ENCODE results near the gene FAM111A. TPM values are rescaled to one million over a fixed set of nuclear protein-coding genes. Genes with fewer than 3 reads are reported as not detected.
A peak's percentile ranks its signal among the peaks of the same experiment; 100 is the strongest.

Gene FAM111A
- total and polyA plus RNA-seq, 9 of the 15 experiments (the other 6 are each of a cell fraction or from before 2014, with no cell fraction given) = 14.8 to 30.6 (median 20.1) TPM

- TF ChIP-seq, protein P1, sequence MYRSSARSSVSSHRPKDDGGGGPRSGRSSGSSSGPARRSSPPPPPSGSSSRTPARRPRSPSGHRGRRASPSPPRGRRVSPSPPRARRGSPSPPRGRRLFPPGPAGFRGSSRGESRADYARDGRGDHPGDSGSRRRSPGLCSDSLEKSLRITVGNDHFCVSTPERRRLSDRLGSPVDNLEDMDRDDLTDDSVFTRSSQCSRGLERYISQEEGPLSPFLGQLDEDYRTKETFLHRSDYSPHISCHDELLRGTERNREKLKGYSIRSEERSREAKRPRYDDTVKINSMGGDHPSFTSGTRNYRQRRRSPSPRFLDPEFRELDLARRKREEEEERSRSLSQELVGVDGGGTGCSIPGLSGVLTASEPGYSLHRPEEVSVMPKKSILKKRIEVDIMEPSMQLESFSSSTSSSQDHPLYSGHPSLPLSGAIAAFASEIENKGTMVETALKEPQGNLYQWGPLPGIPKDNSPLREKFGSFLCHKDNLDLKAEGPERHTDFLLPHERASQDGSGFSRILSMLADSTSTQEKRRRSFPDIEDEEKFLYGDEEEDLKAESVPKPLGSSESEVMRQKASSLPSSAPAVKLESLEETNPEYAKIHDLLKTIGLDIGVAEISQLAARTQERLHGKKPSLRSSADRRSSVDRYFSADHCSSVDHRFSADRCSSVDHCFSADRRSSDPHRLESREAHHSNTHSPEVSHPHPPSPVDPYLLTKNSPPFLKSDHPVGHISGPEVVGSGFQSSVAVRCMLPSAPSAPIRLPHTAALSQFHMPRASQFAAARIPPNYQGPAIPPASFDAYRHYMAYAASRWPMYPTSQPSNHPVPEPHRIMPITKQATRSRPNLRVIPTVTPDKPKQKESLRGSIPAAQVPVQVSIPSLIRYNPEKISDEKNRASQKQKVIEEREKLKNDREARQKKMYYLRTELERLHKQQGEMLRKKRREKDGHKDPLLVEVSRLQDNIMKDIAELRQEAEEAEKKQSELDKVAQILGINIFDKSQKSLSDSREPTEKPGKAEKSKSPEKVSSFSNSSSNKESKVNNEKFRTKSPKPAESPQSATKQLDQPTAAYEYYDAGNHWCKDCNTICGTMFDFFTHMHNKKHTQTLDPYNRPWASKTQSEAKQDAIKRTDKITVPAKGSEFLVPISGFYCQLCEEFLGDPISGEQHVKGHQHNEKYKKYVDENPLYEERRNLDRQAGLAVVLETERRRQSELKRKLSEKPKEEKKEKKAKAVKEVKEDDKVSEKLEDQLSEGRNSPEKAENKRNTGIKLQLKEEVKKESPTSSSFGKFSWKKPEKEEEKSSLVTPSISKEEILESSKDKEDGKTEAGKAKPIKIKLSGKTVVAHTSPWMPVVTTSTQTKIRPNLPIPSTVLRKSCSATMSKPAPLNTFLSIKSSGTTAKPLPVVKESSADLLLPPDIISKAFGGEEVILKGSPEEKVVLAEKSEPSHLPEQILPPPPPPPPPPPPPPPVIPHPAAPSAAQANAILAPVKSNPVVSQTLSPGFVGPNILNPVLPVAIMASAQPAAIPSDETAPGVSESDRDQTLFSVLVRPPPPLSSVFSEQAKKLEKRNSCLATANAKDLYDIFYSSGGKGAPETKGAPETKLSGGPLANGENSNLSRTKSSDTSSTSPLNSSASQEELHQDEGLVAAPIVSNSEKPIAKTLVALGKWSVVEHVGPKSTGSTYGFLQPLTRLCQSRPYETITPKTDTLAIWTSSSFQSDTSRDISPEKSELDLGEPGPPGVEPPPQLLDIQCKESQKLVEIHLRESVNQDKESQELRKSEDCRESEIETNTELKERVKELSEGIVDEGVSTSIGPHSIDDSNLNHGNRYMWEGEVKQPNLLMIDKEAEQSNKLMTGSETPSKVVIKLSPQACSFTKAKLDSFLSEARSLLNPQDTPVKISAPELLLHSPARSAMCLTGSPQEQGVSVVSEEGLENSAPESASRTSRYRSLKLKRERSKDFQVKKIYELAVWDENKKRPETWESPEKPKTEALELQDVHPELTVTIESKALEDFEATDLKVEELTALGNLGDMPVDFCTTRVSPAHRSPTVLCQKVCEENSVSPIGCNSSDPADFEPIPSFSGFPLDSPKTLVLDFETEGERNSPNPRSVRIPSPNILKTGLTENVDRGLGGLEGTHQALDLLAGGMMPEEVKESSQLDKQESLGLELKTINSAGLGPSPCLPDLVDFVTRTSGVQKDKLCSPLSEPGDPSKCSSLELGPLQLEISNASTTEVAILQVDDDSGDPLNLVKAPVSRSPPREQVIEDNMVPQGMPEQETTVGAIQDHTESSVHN (IDR thresholded peaks at IDR 0.05; ENCODE audit: borderline replicate concordance in 1 of 2, low read depth in 1 of 2) = no peak
- TF ChIP-seq ZNF507 (tag; conservative IDR thresholded peaks at IDR 0.05) = no peak
- peak; percentile 84 for TF ChIP-seq DEAF1 (CRISPR knock-in tag; IDR thresholded peaks at IDR 0.05)
- peak; percentile 84; the same call in 1 of the 2 replicates for TF ChIP-seq L3MBTL2 (IDR thresholded peaks at IDR 0.05)
- TF ChIP-seq NUFIP1 (IDR thresholded peaks at IDR 0.05; ENCODE audit: partially characterized antibody) = no peak
- no peak for TF ChIP-seq THRB (CRISPR knock-in tag; conservative IDR thresholded peaks at IDR 0.05)
- no peak for TF ChIP-seq ZNF23 (CRISPR knock-in tag; IDR thresholded peaks at IDR 0.05)
- no peak for TF ChIP-seq FOXA3 (CRISPR knock-in tag; conservative IDR thresholded peaks at IDR 0.05 in 1 of 2, IDR thresholded peaks at IDR 0.05 in 1 of 2)
- TF ChIP-seq XRCC3 (IDR thresholded peaks at IDR 0.05) = no peak
- no peak for TF ChIP-seq THAP12 (CRISPR knock-in tag; IDR thresholded peaks at IDR 0.05)
- TF ChIP-seq SRSF9 (IDR thresholded peaks at IDR 0.05; ENCODE audit: borderline replicate concordance, low read depth, low read length) = no peak
- TF ChIP-seq ARHGAP35 (IDR thresholded peaks at IDR 0.05; ENCODE audit: partially characterized antibody) = no peak
- TF ChIP-seq ZFP36 (IDR thresholded peaks at IDR 0.05; ENCODE audit: low read depth, low read length, partially characterized antibody) = no peak
Measured at GRCh38 chr11:59171508-59172322, 29.1 kb downstream of the FAM111A start, which contains the start of gene DTX4 (continued).
